Stimulated activated CD8-positive, alpha-beta memory T cell treated with anti-CD3 and anti-CD28 coated beads, Interleukin-15, amount 100 ng/mL, for 24 hours (primary cell): ENCODE data around the gene SLC46A1.
A peak's percentile ranks its signal among the peaks of the same experiment; 100 is the strongest.
"Not testable (repeated sequence)": the region's sequence is repeated elsewhere in the genome, so short reads cannot be mapped to it uniquely, and the experiment has no call there.

ENCODE experiments used
- DNase-seq: peaks from one replicate; pipeline ENCODE4 v3.0.0-alpha.2; 2020; ENCODE audit warnings: low read depth

Gene SLC46A1

DNA sequence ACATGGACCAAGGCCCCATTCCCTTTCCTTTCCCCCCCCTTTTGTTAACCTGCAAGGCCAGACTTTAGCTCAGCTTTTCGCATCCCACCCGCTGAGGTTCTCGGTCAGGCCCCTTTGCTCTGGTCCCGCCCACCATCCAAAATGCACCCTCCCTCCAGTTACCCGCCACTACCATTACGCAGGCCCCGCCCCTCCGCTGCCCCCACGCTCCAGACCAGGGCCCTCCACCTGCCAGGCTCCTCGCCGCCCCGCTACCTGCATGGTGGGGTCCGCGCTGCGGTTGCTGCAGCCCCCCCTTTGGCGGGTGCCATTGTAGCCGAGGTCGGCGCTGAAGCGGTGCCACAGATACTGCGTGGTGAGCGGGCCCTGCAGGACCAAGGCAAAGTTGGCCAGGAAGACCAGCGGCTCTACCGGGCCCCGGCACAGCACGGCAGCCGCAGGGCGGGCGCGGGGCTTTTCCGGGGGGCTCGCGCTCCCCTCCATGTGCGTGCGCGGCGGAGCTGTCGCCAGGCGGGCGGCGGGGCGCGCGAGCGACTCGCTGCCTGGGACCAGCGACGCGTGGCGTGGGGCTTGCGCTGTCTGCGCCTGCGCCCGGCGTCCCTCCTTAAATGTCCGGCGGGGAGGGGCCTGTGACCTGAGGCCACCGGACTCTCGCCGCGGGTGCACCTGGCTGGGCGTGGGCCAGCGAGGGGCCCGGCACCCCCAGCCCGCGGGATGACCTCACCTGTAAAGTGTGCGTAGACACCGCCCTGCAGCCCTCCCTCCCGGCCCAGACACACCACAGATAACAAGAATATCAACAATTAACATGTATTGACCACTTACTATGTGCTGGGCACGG lies at the start of gene SLC46A1:
TSS of gene SLC46A1 (minus strand) at position 581 of the 841 bp plus-strand sequence. CDS start at position 483, 98 bp downstream.
- DNase-seq = peak; percentile 39

DNA sequence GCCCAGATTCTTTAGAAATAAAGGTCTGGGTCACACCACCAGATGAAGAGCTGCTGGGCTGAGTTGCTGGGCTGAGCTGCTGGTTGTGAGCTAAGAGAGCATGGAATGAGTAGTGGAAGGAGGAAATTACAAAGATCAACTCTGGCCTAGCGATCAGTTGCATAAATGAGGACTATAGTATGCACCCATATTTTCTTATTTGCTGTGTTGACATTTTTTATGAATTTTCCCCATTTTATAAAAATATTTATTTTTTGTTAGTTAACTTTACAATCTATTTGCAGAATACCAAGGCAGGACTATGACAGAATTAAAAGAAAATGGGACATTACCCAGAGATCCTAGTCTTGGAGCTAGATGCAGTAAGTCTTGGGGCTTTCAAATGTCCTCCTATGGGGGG lies 43.8 kb upstream of the SLC46A1 start:
- no peak for DNase-seq

DNA sequence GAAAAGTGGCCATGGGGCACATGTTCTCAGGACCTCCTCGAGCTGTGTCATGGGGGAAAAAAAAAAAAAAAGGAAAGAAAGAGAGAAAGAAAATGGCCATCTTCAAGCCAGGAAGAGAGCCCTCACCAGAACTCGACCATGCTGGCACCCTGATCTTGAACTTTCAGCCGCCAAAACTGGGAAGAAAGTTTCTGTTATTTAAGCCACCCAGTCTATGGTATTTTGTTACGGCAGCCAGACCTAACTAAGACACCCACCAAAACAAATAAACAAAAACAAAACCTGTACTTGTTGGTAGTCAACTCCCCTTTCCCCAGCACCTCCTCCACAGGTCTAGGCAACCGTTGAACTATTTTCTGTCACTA lies 41.4 kb upstream of the SLC46A1 start:
- no peak for DNase-seq

DNA sequence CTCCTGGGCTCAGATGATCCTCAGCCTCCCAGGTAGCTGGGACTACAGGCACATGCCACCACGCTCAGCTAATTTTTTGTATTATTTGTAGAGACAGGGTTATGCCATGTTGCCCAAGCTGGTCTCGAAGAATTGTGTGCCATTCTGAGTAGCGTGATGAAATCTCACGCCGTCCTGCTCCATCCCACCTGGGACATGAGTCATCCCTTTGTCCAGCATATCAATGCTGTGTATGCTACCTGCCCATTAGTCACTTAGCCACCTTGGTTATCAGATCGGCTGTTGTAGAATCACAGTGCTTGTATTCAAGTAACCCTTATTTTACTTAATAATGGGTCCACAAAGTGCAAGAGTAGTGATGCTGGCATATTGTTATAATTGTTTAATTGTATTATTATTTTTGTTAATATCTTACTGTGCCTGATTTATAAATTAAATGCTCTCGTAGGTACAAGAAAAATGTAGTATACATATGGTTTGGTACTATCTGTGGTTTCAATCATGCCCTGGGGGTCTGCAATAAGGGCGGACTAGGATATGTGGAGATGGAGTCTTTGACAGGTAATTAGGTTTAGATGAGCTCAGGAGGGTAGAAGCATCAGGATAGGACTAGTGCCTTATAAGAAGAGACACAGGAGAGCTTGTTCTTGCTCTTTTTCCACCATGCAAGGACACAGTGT lies 40.8 kb upstream of the SLC46A1 start:
- DNase-seq = no peak

DNA sequence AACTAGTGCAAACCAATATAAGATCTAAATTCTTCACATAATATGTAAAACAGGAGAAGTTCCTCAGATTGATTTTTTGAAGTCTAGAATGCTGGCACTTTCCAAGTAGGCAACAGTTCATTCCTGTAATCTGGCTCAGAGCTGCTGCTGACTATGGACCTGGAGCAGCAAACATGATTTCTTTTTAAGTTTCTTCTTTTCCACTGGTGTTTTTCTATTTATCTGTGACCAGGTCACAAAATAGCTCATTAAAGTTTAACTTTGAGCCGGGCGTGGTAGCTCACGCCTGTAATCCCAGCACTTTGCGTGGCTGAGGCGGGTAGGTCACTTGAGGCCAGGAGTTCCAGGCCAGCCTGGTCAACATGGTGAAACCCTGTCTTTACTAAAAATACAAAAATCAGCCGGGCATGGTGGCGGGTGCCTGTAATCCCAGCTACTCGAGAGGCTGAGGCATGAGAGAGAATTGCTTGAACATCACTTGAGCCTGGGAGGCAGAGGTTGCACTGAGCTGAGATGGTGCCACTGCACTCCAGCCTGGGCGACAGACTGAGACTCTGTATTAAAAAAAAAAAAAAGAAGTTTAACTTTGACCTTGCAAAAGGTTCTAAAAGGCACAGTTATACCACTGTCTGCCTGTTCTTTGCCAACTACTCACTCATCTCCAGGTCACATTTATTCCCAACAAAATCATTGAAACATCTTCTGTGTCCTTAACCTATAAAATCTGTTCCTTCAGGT lies 38.1 kb upstream of the SLC46A1 start:
- no peak for DNase-seq

DNA sequence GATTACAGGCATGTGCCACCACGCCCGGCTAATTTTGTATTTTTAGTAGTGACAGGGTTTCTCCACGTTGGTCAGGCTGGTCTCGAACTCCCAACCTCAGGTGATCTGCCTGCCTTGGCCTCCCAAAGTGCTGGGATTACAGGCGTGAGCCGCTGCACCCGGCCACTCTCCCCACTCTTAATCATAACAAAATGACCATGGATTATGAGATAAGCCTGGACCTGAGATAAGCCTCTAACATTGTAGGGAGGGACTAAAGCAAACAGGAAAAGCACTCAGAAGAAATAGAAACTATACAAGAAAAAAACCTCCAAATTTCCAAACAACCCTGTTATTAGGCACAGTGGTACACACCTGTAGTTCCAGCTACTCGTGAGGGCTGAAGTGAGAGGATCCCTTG lies 28.3 kb upstream of the SLC46A1 start:
- DNase-seq = not testable (repeated sequence)

DNA sequence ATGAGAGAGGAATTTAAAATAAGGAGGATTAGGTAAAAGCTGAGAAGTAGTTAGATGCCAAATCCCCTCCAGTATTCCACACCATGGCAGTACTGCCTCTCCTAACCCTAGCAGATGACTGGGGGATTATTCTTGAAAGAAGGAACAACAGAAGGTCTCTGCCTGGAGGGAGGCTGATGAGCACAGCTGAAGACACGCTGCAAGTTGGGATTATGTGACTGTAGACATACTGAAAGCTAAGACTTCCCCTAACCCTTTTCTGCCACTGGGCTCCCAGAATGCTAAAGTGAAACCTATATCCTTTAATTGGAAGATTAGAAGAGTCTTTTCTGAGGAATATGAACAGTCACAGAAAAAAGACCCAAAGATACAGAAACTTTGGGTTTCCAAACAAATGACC lies 27.7 kb upstream of the SLC46A1 start:
- DNase-seq = no peak

DNA sequence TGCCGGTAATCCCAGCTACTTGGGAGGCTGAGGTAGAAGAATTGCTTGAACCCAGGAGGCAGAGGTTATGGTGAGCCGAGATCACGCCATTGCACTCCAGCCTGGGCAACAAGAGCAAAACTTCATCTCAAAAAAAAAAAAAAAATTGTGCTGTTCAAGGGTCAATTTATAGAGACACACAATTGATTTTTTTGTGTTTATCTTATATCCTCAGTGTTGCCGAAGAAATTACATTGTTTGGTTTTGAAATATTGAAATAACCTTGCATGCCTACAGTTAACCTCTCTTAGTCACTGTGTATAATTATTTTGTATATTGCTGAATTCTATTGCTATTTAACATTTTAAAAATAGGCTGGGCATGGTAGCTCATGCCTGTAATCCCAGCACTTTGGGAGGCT lies 22.0 kb upstream of the SLC46A1 start:
- not testable (repeated sequence) for DNase-seq

DNA sequence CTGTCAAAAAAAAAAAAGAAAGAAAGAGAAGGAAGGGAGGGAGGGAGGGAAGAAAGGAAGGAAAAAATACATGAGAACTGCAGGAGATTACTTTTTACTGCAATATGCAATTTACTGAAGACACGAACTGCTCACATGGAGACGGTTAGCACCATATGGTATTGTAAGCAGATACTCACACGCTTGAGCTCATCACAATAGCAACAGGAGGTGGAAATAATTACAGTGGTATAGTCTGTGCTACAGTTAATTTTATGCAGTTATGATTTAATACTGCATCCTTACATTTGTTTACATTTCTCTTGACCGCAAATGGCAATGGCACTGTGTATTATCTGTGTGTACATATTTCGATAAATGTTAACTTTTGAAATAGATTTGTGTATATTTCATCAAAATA lies 21.4 kb upstream of the SLC46A1 start:
- no peak for DNase-seq

DNA sequence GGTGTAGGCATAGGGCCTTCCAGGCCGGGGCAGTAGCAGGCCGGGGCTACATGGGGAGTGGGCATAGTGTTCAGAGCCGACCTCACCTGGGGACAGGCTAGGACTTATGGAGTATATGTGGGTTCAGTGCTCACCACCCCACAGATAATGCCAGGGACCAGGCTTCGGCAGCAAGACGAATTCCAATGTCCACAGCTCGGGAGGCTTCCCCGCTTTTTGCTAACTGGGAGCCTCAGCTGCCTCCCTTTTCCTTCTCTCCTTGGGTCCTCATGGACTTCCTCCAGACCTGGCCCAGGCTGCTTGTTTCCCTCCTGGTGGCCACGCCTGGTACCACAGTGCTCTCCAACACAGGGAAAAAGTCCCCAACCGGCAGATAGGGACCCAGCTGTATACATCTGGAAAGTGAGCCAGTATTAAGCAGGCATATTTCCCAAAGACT lies 20.1 kb upstream of the SLC46A1 start:
- DNase-seq = no peak

DNA sequence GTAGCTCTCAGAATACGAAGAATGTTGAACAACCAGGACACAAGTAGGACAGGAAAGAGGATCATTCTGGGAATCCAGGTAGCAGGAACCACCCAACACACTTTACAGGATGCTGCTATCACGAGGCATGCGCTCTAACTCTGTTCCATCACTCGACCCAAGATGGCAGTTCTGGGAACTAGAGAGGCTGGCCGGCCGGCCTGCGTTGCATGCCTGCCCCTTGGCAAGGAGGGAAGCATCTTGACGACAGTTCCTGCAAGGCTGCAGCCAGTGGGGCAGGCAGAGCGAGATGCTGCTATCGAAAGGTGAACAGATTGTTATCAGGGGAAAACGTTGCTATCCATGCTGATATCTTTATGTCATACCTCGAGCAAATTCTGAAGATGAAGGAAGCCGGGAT lies 19.2 kb upstream of the SLC46A1 start:
- DNase-seq = no peak

DNA sequence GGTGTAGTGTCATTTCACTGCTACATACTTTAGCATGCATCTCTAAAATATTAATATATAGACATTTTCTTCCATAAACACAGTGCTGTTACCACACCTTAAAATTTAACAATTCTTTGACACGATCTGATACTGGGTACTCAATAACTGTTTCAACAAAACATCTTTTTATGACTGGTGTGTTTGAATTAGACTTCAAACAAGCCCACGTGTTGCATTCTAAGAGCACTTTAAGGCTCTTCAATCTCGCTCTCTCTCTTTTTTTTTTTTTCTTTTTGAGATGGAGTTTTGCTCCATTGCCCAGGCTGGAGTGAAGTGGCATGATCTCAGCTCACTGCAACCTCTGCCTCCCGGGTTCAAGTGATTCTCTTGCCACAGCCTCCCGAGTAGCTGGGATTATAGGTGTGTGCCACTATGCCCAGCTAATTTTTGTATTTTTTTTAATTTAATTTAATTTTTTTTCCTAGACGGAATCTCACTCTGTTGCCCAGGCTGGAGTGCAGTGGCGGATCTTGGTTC lies 15.8 kb upstream of the SLC46A1 start:
- no peak for DNase-seq

DNA sequence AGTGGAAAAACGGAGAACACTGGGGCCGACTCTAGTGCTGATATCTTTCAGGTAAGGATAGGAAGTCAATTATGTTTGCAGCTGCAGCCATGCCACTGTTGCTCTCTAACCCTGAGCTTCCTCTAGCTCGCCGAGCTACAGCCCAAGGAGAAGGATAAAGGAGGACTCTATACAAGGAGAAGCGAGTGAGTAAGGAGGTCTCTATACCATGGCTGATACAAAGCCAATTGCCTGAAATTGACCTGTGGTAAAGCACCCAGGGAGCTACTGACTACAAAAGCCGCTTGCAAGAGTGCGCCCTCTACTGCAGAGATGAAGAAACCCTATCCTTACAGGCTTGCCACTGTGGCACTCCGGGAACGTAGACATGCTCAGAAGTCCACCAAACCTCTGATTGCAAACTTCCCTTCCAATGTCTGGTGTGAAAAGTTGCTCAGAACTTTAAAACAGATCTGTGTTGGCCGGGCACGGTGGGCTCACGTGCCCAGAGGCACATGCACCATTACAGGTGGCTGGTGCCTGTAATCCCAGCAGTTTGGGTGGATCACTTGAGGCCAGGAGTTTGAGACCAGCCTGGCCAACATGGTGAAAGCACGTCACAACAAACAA lies 10.8 kb upstream of the SLC46A1 start:
- no peak for DNase-seq

DNA sequence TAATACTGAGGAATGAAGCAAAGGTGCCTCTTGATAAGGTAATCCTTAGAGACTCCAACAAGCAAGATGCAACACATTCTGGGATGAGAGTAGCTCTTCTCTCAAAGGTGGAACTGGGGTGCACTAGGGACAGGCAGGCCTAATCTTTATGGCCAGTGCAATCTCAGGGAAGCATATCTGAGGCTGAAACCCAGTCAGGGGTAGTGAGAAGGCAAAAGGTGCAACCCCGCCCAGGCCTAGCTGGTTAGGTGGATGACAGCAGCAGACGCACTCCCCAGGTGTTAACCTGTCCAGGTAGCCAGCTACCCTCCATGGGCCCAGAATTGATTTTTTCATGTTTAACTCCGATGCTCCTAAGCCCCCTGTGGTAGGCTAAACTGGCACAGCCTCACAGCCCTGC lies 9.9 kb upstream of the SLC46A1 start:
- no peak for DNase-seq

DNA sequence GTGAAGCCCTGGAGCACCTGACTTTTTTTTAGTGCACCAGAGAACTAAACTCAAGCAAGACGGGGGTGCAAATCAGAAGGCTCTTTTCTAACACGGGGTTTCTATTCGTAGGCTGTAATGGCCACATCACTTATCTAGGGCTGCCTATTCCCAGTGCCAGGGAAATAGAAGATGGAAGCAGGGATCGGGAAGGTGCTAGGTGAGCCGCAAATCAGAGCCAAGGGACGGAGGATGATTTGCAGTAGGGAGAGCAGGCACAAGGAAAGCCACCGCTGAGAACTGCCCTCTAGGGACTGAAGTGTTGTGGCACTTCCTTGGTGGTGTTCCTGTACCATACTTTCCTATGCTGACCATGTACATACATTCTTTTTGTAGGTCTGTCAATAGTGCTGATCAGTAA lies 7.8 kb upstream of the SLC46A1 start:
- DNase-seq = no peak

DNA sequence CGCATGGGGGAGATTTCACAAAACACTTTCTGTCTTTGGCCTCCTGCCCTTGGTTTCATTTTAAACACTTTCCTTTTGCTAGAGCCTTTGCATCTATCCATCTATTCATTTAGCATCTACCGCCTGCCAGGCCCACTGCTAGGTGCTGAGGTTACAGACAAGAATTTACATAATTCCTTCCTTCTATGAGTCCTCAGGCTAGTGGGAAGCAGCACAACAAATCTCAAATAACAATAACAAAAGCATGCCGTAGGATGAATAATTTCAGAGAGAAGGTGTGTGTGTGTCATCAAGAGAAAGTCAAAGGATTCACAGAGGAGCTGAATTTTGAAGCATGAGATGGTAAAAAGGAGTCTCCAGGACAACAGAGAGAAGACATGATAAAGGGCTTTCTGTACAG lies 6.1 kb upstream of the SLC46A1 start:
- no peak for DNase-seq

DNA sequence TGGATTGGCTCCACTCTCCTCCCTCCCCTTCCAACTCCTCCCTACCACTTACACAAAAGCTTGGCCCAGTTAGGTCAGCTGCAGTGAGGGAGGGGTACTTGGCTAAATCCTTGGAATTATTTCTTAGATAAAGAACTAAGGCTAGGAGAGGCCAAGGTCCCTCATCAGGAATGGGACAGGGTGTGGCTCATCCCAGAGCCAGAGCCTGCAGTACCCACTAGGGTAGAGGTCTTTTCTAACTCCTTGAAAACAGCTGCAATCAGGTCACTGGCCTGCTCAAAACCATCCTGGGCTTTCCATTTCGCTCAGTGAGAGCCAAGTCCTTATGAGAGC lies 1.9 kb upstream of the SLC46A1 start:
- no peak for DNase-seq

DNA sequence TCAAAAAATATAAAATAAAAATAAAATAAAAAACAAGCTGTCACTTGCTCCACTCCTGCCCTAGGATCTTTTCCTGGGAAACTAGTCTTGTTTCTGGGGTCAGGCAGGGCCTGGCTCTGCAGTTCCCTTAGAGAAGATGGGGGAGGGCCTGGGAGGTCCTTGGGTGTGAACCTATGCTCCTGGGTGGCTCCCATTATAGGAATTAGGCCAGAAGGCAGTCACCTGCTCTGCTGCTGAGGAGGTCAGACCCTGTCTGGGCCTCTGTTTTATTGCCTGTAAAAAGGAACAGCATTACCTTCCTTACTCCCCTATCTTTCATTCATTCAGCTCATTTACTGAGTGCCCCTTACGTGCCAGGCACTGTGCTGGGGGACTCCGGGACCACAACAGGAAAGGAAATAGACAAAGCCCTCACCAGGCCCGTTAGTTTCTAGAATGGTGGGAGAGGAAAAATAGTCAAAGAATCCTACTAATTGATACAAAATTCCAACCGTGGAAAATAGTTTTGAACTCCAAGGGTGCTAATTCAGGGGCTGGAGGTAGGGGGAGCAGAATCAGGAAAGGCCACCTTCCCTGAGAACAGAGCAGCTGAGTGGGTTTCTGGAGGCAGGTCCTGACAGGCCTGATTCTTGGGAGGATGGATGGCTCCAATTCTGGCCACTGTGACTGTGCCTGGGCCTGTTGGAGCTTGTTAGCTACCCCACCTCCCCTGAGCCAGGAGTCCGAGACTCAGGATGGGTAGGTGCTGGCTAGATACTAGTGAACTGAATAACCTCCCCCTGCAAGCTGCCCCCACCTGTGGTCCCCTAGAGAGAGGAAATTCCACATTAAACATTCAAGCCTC lies 1.3 kb upstream of the SLC46A1 start:
- DNase-seq = no peak

DNA sequence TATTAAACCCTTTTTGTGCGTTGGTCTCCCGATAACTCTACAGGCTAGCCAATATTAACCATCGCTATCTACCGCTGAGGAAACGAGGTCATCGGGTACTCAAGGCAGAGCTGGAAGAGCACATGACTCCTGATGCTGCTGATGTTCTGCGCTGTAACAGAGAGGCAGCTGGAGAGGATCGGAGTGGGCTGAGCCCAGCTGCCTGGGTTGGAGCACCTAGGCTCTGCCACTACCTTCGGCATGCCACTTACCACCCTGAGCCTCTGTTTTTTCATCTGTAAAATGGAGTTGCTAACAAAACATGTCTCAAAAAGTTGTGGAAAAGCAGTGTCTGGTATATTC lies 432 bp upstream of the SLC46A1 start:
- no peak for DNase-seq

DNA sequence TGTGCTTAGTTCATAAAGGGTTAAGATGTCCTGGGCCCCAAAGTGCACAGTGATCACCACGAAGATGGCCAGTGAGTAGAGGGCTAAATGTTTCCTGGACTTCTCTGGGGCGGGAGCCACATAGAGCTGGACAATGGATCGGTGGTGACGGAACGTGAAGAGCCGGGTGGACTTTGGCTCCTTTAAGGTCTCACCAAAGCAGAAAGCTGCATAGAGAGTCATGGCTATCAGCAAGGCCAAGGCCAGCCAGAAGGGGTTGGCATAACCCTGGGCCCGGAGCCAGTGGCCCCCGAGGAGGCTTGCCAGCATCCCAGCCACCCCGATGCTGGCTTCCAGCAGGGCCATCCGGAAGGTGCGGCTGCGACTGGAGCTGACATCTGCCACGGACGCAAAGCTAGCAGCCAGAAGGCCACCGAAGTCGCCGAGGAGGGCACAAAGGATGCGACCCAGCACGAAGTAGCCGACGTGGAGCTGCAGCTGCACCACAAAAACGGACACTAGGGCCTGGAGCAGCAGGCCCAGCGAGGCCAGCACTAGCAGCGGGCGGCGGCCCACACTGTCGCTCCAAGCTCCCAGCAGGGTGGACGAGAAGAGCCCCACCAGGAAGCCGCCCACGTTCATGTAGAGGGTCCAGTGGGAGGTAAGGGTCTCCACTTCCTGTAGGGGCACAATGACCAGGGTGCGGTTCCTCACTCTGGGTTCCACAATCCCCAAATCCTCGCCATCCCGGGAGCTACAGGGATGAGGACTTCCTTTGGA lies 1.0 kb downstream of the SLC46A1 start:
- DNase-seq = no peak

DNA sequence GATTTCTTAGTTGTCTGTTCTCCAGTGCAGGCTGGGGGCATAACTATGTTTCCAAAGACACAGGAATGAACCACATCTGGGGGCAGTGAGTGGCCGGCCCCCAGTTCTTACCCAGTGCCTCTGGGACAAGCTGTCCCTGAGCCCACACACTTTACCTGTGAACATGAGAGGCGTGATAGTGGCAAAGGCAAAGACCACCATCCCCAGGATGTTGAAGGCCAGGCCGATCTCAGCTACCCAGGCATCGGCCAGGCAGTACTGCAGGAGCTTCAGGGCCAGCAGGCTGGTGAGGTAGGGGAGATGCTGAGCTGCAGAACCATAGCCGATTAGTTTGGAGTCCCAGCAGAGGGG lies 1.6 kb downstream of the SLC46A1 start:
- DNase-seq = no peak
